Measurements from ENCODE around the gene FKBP6. TPM values are rescaled to one million over a fixed set of nuclear protein-coding genes. Genes with fewer than 3 reads are reported as not detected.
"Not testable (repeated sequence)": the region's sequence is repeated elsewhere in the genome, so short reads cannot be mapped to it uniquely, and the experiment has no call there.

The FKBP6 gene
- total RNA-seq, 2 experiments from 2014 or later: not detected

DNA sequence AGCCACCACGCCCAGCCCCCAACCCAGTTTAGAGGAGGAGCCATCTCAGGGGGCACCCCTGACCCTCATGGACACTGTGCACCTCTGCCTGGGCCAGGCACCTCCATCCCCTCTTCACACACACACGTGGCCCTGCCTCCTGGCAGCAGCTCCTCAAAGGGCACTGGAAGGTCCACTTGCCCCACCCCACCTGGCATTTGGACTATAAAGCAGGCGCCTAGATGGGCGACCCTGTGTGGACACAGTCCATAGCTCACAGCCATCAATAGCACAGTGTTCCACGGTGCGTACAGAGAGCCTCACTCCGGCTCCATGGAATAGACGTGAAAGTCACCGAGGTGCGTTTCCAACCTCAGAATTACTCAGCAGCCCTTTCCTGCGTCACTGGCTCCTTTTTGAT, 41.0 kb downstream of the FKBP6 start:
- DNase-seq: no peak
- H3K36me3 Mint-ChIP-seq (ENCODE audit: low read depth): no peaks in the 10 kb centered on the region
- H3K4me3 Mint-ChIP-seq: no peak overlapping the region
- H3K9me3 Mint-ChIP-seq: no peaks in the 10 kb centered on the region
- no peaks in the 10 kb centered on the region for H3K27me3 Mint-ChIP-seq
- H3K4me1 Mint-ChIP-seq: no peaks in the 10 kb centered on the region
- CTCF ChIA-PET: no interaction called here
- H3K27ac Mint-ChIP-seq: no peak overlapping the region
- POLR2A ChIA-PET: no interaction called here

DNA sequence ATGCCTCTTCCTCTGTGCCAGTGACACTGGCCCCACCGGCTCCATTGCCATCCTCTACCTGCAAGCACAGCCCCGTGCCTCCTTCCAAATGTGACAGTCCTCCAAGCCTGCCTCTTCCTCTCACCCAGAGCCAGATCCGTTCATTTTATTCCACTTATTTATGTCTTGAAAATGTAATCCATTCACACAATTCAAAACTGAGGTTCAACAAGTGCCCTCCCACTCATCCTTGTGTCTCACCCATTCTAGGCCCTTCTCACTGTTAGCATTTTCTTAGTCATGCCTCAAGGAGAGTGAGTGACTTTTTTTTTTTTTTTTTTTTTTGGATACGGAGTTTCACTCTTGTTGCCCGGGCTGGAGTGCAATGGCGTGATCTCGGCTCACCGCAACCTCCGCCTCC, 41.7 kb downstream of the FKBP6 start:
- no peak for DNase-seq
- no peak overlapping the region for H3K27ac Mint-ChIP-seq
- no peak overlapping the region for H3K4me3 Mint-ChIP-seq
- no peaks in the 10 kb centered on the region for H3K9me3 Mint-ChIP-seq
- ChIA-PET CTCF (no interaction called here), POLR2A (no interaction called here)
- H3K36me3 Mint-ChIP-seq (ENCODE audit: low read depth): no peaks in the 10 kb centered on the region
- H3K27me3 Mint-ChIP-seq: no peaks in the 10 kb centered on the region
- no peaks in the 10 kb centered on the region for H3K4me1 Mint-ChIP-seq

DNA sequence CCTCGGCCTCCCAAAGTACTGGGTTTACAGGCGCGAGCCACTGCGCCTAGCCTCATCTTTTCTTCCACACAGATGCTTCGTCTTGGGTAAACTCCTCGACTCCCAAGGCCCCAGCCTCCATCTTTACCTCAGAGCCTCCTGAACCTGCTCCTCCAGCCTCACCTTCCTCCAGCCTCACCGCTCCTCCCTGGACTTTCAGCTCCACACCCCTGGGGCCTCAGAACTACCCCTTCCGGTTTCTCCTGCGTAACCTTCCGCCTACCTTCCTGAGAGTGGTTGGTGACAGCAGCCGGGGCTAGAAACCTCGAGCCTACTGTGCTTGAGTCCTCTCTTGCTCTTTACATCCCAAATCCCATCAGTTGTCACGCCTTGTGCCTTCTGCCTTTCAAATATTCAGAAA, 45.8 kb downstream of the FKBP6 start:
- Mint-ChIP-seq H3K4me3 (no peak overlapping the region), H3K4me1 (no peaks in the 10 kb centered on the region), H3K27me3 (peaks cover 12% of the 10 kb centered on the region), H3K9me3 (no peaks in the 10 kb centered on the region), H3K27ac (no peak overlapping the region), H3K36me3 (ENCODE audit: low read depth) (no peaks in the 10 kb centered on the region)
- ChIA-PET CTCF (no interaction called here), POLR2A (no interaction called here)
- DNase-seq: no peak

GRCh38 chr7:73376262-73376661, 48.3 kb downstream of the FKBP6 start:
- H3K27ac Mint-ChIP-seq; H3K4me1 Mint-ChIP-seq; DNase-seq; CTCF ChIA-PET; H3K36me3 Mint-ChIP-seq (ENCODE audit: low read depth); POLR2A ChIA-PET; H3K9me3 Mint-ChIP-seq; H3K4me3 Mint-ChIP-seq: not testable (repeated sequence)
- peaks cover 14% of the 10 kb centered on the region for H3K27me3 Mint-ChIP-seq

GRCh38 chr7:73376671-73377412, 48.9 kb downstream of the FKBP6 start:
- Mint-ChIP-seq H3K9me3 (no peaks in the 10 kb centered on the region), H3K4me1 (no peaks in the 10 kb centered on the region), H3K4me3 (no peak overlapping the region), H3K27ac (no peak overlapping the region), H3K36me3 (ENCODE audit: low read depth) (no peaks in the 10 kb centered on the region), H3K27me3 (peaks cover 15% of the 10 kb centered on the region)
- ChIA-PET CTCF (no interaction called here), POLR2A (no interaction called here)
- DNase-seq: no peak

GRCh38 chr7:73377413-73378200, 49.6 kb downstream of the FKBP6 start:
- CTCF ChIA-PET; H3K36me3 Mint-ChIP-seq (ENCODE audit: low read depth): not testable (repeated sequence)

DNA sequence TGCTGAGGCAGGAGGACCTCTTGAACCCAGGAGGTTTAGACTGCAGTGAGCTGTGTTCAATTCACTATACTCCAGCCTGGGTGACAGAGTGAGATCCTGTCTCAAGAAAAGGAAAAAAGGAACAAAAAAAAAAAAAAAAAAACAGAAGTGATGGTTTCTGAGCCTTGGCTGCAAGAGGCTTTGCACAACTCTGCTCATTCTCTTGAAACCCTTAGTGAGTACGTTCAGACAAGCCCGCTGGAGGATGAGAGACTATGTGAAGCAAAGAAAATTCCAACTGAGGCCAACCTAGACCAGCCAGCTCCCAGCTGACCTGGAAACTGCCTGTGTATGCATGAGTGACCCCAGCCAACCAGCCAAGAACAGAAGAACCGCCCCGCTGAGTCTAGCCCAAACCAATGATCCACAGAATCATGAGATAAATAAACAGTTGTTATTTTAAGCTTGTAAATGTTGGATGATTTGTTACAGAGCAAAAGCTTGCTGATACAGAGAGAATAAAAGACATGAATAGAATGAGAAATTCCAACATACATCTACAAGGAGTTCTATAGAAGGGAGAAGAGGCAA, 55.1 kb downstream of the FKBP6 start:
- Mint-ChIP-seq H3K4me1 (no peaks in the 10 kb centered on the region), H3K27ac (no peak overlapping the region), H3K9me3 (peaks cover 8% of the 10 kb centered on the region), H3K27me3 (peaks cover 8% of the 10 kb centered on the region), H3K4me3 (no peak overlapping the region), H3K36me3 (ENCODE audit: low read depth) (peaks cover 3% of the 10 kb centered on the region)
- CTCF ChIA-PET: no interaction called here
- POLR2A ChIA-PET: no interaction called here
- DNase-seq: no peak

More at GRCh38 chr7:73377413-73378200, 49.6 kb downstream of the FKBP6 start:
- H3K4me3 Mint-ChIP-seq, POLR2A ChIA-PET, DNase-seq, H3K4me1 Mint-ChIP-seq, H3K9me3 Mint-ChIP-seq, H3K27ac Mint-ChIP-seq: not testable (repeated sequence)
- H3K27me3 Mint-ChIP-seq: peaks cover 15% of the 10 kb centered on the region

DNA sequence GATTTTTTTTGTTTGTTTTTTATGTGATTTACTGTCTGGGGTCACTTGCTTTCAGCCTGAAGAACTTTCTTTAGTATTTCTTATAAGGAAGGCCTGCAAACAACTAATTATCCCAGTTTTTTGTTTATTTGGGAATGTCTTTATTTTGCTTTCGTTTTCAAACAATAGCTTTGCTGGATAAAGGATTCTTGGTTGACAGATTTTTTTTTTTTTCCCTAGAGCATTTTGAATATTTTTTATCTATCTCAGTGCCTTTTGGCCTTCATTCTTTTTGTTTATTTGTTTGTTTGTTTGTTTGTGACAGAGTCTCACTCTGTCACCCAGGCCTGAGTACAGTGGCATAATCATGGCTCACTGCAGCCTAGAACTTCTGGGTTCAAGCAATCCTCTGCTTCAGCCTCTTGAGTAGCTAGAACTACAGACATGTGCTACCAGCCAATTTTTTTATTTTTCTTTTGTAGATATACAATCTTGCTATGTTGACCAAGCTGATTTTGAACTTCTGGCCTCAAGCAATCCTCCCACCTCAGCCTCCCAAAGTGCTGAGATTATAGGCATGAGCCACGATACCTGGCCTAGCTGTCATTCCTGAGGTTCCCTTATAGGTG, 59.4 kb downstream of the FKBP6 start:
- POLR2A ChIA-PET: no interaction called here

DNA sequence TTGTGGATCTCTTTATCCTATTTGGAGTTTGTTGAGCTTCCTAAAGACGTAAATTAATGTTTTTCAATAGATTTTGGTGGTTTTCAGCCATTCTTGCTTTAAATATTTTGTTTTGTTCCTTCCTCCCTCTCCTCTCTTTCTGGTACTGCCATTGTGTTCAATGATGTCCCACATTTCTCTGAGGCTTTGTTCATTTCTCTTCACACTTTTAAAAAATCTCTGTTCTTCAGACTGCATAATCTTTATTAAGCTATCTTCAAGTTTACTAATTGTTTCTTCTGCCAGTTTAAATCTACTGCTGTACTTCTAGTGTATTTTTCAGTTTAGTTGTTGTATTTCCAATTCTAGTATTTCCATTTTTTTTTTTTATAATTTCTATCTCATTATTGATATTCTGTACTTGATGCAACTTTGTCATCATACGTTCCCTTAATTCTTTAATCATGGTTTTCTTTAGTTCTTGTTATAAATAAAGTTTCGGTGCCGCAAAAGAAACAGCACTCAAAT, 60.0 kb downstream of the FKBP6 start:
- Mint-ChIP-seq H3K36me3 (ENCODE audit: low read depth) (peaks cover 3% of the 10 kb centered on the region), H3K4me3 (no peak overlapping the region), H3K27me3 (peaks cover 1% of the 10 kb centered on the region), H3K9me3 (peaks cover 11% of the 10 kb centered on the region), H3K27ac (no peak overlapping the region), H3K4me1 (no peaks in the 10 kb centered on the region)
- ChIA-PET POLR2A (no interaction called here), CTCF (no interaction called here)
- no peak for DNase-seq

More for the DNA sequence above, 59.4 kb downstream of the FKBP6 start:
- H3K36me3 Mint-ChIP-seq (ENCODE audit: low read depth): peaks cover 3% of the 10 kb centered on the region
- H3K9me3 Mint-ChIP-seq: peaks cover 11% of the 10 kb centered on the region
- no peak for DNase-seq
- H3K4me3 Mint-ChIP-seq: no peak overlapping the region
- no peak overlapping the region for H3K27ac Mint-ChIP-seq
- H3K27me3 Mint-ChIP-seq: peaks cover 1% of the 10 kb centered on the region
- no peaks in the 10 kb centered on the region for H3K4me1 Mint-ChIP-seq
- CTCF ChIA-PET: no interaction called here

DNA sequence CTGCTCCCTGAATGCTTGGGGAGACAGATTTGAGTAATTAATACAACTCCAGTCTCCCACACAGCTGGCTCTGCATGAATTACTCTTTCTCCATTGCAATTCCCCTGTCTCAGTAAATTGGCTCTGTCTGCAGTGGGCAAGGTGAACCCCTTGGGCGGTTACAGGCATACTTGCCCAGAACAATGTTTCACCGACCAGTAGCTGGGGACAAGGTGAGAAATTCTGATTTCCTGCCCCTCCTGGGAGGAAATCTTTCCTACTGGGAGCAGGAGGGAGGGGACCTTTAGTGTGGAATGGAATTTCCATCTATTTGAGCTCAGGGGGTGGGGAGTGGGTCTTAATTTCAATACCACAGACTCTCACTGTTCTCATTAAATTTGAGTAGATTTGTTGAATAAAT, 63.4 kb downstream of the FKBP6 start:
- Mint-ChIP-seq H3K4me3 (no peak overlapping the region), H3K4me1 (no peaks in the 10 kb centered on the region), H3K36me3 (ENCODE audit: low read depth) (peaks cover 3% of the 10 kb centered on the region), H3K9me3 (peaks cover 9% of the 10 kb centered on the region), H3K27ac (no peak overlapping the region), H3K27me3 (no peaks in the 10 kb centered on the region)
- POLR2A ChIA-PET: no interaction called here
- CTCF ChIA-PET: no interaction called here
- DNase-seq: no peak

DNA sequence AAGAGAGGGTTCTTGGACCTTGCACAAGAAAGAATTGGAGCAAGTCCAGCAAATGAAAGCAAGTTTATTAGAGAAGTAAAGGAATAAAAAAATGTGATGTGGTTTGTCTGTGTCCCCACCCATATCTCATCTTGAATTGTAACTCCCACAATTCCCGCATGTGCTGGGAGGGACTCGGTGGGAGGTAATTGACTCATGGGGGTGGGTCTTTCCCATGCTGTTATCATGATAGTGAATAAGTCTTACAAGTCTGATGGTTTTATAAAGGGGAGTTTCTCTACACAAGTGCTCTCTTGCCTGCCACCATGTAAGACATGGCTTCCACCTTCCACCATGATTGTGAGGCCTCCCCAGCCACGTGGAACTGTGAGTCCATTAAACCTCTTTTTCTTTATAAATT, 66.5 kb downstream of the FKBP6 start:
- ChIA-PET POLR2A (no interaction called here), CTCF (no interaction called here)
- no peak for DNase-seq
- Mint-ChIP-seq H3K9me3 (no peaks in the 10 kb centered on the region), H3K4me3 (no peak overlapping the region), H3K27ac (no peak overlapping the region), H3K36me3 (ENCODE audit: low read depth) (no peaks in the 10 kb centered on the region), H3K27me3 (no peaks in the 10 kb centered on the region), H3K4me1 (no peaks in the 10 kb centered on the region)

DNA sequence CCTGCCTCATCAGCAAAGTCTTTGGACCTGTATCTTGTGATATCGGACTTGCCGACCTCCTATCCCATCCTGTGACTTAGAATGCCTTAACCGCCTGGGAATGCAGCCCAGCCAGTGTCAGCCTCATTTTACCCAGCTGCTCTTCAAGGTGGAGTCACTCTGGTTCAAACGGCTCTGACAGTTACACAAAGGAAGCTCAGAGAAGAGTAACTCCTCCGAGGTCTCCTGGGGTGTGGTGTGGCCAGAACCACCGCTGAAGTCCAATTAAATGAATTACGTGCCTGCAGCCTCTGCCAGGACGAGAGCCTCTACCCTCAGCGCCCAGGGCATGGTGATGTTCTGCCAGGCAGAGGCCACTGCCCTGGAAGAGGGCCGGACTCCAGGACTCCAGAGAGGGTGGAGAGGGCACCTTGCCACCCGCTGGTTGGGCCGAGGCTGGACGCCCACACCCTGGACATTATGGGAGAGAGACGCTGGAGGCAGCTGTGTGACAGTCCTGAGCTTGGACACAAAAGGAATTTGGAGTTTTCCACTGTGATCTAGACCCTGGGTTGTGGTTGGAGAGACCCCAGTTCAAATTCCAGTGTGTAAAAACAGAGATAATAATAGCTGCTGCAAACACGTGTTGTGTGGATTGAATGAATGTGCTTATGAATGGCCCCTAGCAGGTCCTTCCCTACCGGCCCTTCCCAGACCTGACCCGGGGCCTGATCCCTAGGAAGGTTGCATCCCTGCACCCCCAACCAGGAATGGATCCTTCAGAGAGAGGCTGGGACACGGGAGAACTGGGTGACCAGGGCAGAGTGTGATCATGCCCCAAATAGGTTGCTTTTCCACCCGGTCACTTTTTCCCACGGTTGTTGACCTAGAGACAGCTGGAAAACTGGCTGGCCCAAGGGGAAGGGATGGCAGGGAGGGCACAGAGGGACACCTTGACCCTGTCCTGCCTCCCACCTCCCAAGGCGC, 67.9 kb downstream of the FKBP6 start:
- ChIA-PET CTCF (no interaction called here), POLR2A (no interaction called here)
- Mint-ChIP-seq H3K9me3 (no peaks in the 10 kb centered on the region), H3K36me3 (ENCODE audit: low read depth) (no peaks in the 10 kb centered on the region), H3K27ac (no peak overlapping the region), H3K27me3 (no peaks in the 10 kb centered on the region), H3K4me1 (peaks cover 2% of the 10 kb centered on the region), H3K4me3 (no peak overlapping the region)
- DNase-seq: no peak
